Natural killer cell (primary cell): ENCODE results near the gene KARS1. TPM values are rescaled to one million over a fixed set of nuclear protein-coding genes. Genes with fewer than 3 reads are reported as not detected.

ENCODE experiments used
- ATAC-seq, 3 donors: fragments of 150-1000 bp in 2 of 3; fragments of 200-7000 bp in 1 of 3; cut with Tn5 transposase; 1 replicate in 1 of 3; 2 replicates in 2 of 3; pipeline ENCODE4 v1.10.0; 2021; ENCODE audit warnings: mild to moderate bottlenecking in 2 of 3, moderate library complexity in 2 of 3
- DNase-seq, 2 donors: peaks; one replicate each; pipeline versions ENCODE4 v3.0.0 to v3.0.0-alpha.2; 2013 to 2021; ENCODE audit warnings: mixed read lengths in 1 of 2
- H3K27ac ChIP-seq: one replicate; pipeline ENCODE4 v1.5.1; 2013; ENCODE audit warnings: mild to moderate bottlenecking, low read length
- H3K27me3 ChIP-seq: one replicate; pipeline ENCODE4 v1.6.1; 2013; ENCODE audit warnings: low read length; ENCODE audit not compliant: control insufficient read depth, insufficient read depth
- H3K36me3 ChIP-seq: one replicate; pipeline ENCODE4 v1.6.1; 2013; ENCODE audit warnings: low read length; ENCODE audit not compliant: control insufficient read depth, insufficient read depth
- H3K4me1 ChIP-seq: one replicate; pipeline ENCODE4 v1.6.1; 2013; ENCODE audit warnings: low read length; ENCODE audit not compliant: control insufficient read depth, insufficient read depth
- H3K4me3 ChIP-seq: one replicate; pipeline ENCODE4 v1.5.1; 2013; ENCODE audit warnings: low read length
- H3K9me3 ChIP-seq: one replicate; pipeline ENCODE4 v1.6.1; 2013; ENCODE audit warnings: low read length; ENCODE audit not compliant: control insufficient read depth, insufficient read depth
- H3K27ac Mint-ChIP-seq, 2 donors: one replicate each; pipeline ENCODE4 v1.8.0; 2022; ENCODE audit warnings: mild to moderate bottlenecking in 2 of 2, mixed read lengths in 2 of 2, moderate library complexity in 1 of 2
- H3K27me3 Mint-ChIP-seq, 2 donors: one replicate each; pipeline ENCODE4 v1.8.0; 2022; ENCODE audit warnings: low read depth in 2 of 2, mixed read lengths in 2 of 2
- H3K36me3 Mint-ChIP-seq: one replicate; pipeline ENCODE4 v1.8.0; 2022; ENCODE audit warnings: mixed read lengths
- H3K4me1 Mint-ChIP-seq, 2 donors: one replicate each; pipeline ENCODE4 v1.8.0; 2022; ENCODE audit warnings: mixed read lengths in 2 of 2
- H3K4me3 Mint-ChIP-seq: one replicate; pipeline ENCODE4 v1.8.0; 2022; ENCODE audit warnings: mild to moderate bottlenecking, moderate library complexity, mixed read lengths
- H3K9me3 Mint-ChIP-seq, 2 donors: one replicate each; pipeline ENCODE4 v1.8.0; 2022; ENCODE audit warnings: mixed read lengths in 2 of 2
- WGBS: methylation state at CpG from one replicate; pipeline ENCODE4 v1.1.7; 2013; ENCODE audit warnings: missing lambda C conversion rate; ENCODE audit not compliant: insufficient coverage; 5-methylcytosine and 5-hydroxymethylcytosine counted together
- intact Hi-C: fragments of 100-400 bp; cut with micrococcal nuclease; formaldehyde crosslinking; loops from one replicate; pipeline ENCODE4 v1.14.2; 2022
- total RNA-seq, 4 donors: library from RNA; stranded (reverse); fragments of 120-200 nt in 1 of 4; gene quantifications; one replicate each; pipeline versions ENCODE4 v1.2.3 to v1.2.4, GENCODE V29; 2013 to 2022
- TF ChIP-seq, protein P1 (sequence below): fragments of 200-600 bp; IDR thresholded peaks from one replicate; pipeline ENCODE4 v1.8.0; 2022; ENCODE audit warnings: antibody characterized with exemption

Gene KARS1
- total RNA-seq, 3 donors from 2014 or later (not counting 1 experiment from before 2014, with no cell fraction given) = 102 to 123 (median 114) TPM

DNA sequence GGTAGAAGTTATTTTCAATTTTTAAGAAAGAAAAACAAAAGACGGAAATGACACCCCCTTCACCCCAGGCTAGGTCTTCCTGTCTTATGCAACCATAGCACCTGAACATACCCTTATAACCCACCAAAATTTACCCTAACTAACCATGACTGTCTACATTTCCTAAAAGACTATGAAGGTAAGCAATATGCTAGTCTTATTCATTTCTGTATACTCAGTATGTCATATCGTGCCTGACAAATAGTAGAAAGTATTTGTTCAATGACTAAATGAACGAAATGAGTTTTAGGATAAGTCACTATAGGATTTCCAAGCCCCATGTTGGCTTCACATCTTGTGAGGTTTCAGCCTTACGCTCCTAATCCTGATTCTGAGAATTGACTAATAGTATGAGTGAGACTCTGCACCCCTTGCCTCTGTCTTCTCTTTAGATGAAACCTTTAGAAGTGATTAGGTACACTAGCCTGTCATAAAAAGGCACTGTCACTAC, 30.9 kb downstream of the KARS1 start:
- no peaks in the 10 kb centered on the region for H3K9me3 Mint-ChIP-seq
- H3K27ac Mint-ChIP-seq = no peak overlapping the region
- Histone ChIP-seq H3K27ac (peak overlapping the region; percentile 28), H3K9me3 (no peaks in the 10 kb centered on the region), H3K36me3 (peaks cover 55% of the 10 kb centered on the region), H3K4me3 (no peak overlapping the region), H3K27me3 (no peaks in the 10 kb centered on the region), H3K4me1 (peaks cover 19% of the 10 kb centered on the region)
- no peak overlapping the region for H3K4me3 Mint-ChIP-seq
- peaks cover 17% of the 10 kb centered on the region for H3K36me3 Mint-ChIP-seq
- H3K27me3 Mint-ChIP-seq = no peaks in the 10 kb centered on the region
- H3K4me1 Mint-ChIP-seq = peaks cover 13 to 15% of the 10 kb centered on the region in 2 donors
- TF ChIP-seq, protein P1, sequence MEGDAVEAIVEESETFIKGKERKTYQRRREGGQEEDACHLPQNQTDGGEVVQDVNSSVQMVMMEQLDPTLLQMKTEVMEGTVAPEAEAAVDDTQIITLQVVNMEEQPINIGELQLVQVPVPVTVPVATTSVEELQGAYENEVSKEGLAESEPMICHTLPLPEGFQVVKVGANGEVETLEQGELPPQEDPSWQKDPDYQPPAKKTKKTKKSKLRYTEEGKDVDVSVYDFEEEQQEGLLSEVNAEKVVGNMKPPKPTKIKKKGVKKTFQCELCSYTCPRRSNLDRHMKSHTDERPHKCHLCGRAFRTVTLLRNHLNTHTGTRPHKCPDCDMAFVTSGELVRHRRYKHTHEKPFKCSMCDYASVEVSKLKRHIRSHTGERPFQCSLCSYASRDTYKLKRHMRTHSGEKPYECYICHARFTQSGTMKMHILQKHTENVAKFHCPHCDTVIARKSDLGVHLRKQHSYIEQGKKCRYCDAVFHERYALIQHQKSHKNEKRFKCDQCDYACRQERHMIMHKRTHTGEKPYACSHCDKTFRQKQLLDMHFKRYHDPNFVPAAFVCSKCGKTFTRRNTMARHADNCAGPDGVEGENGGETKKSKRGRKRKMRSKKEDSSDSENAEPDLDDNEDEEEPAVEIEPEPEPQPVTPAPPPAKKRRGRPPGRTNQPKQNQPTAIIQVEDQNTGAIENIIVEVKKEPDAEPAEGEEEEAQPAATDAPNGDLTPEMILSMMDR = no peak
- no peak for ATAC-seq
- WGBS = 70% methylated on average over 4 of the region's 4 CpGs
- intact Hi-C loops = no loop called here
- peak in 1 of 2 donors; percentile 54 for DNase-seq

DNA sequence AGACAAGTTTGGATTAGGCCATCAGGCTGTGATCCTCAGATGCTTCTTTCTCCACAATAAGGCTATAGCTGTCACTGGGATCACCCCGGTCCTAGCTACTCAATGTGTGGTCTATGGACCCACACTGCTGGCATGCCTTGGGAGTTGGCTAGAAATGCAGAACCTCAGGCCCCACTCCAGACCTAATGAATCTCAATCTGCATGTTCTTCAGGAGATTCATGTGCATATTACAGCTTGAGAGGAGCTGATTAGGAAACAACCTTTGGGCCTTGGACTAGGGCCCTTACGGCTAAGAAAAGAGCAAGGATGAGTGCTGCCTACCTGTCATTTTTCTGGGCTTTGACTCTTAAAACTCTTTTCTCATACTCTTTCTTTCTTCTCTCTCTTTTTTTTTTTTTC, 31.8 kb downstream of the KARS1 start:
- peaks cover 4 to 6% of the 10 kb centered on the region in 2 donors for H3K4me1 Mint-ChIP-seq
- H3K27me3 Mint-ChIP-seq = no peaks in the 10 kb centered on the region
- Histone ChIP-seq H3K9me3 (no peaks in the 10 kb centered on the region), H3K36me3 (peaks cover 63% of the 10 kb centered on the region), H3K4me1 (peaks cover 16% of the 10 kb centered on the region), H3K4me3 (no peak overlapping the region), H3K27ac (peak overlapping the region; percentile 43), H3K27me3 (no peaks in the 10 kb centered on the region)
- H3K4me3 Mint-ChIP-seq = no peak overlapping the region
- H3K9me3 Mint-ChIP-seq = no peaks in the 10 kb centered on the region
- intact Hi-C loops = no loop called here
- peaks cover 17% of the 10 kb centered on the region for H3K36me3 Mint-ChIP-seq
- ATAC-seq (no peak), DNase-seq (no peak)
- TF ChIP-seq, protein P1 = no peak
- WGBS = 94% methylated on average over 2 of the region's 2 CpGs
- H3K27ac Mint-ChIP-seq = no peak overlapping the region

DNA sequence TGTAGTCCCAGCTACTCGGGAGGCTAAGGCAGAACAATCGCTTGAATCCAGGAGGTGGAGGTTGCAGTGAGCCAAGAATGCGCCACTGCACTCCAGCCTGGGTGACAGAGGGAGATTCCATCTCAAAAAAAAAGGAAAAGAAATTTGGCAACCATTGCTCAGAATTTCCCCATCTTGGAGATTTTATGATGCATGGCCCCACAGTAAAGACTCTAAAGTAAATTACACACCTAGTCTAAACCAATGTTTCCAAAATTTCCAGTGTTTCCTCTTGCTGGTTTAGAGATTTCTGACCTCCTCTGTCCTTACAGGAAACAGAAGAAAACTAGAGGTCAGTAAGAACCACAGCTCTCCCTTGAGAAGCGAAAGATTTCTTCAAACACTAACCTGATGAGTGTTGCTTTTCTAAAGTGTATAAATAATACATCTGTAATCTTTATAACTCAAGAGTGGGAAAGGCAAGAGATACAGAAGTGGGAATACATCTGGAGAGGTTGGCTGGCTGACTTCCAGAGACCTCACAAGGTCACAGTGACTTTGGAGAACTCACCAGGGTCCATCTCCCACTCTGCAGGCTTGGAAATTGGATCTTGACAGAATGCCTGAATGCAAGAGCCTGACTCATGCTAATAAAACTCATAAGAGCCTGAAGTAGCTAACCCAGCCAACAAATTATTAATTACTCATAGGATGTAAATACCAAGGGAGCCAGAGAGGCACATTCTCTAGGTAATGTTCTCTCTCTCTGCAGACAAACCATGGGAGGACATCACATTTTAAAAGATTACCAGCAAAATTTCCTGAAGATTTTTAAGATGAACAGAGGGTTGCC, 33.2 kb downstream of the KARS1 start:
- H3K36me3 Mint-ChIP-seq = peaks cover 17% of the 10 kb centered on the region
- intact Hi-C loops = no loop called here
- H3K27ac Mint-ChIP-seq = no peak overlapping the region
- no peaks in the 10 kb centered on the region for H3K9me3 Mint-ChIP-seq
- peaks cover 67% of the 10 kb centered on the region for H3K36me3 ChIP-seq
- no peak for DNase-seq
- peaks cover 8% of the 10 kb centered on the region for H3K4me1 ChIP-seq
- no peak for ATAC-seq
- WGBS = 100% methylated on average over 3 of the region's 4 CpGs
- H3K4me3 Mint-ChIP-seq = no peak overlapping the region
- H3K27me3 Mint-ChIP-seq = no peaks in the 10 kb centered on the region
- no peaks in the 10 kb centered on the region for H3K27me3 ChIP-seq
- H3K9me3 ChIP-seq = no peaks in the 10 kb centered on the region
- no peak overlapping the region for H3K27ac ChIP-seq
- no peak overlapping the region for H3K4me3 ChIP-seq
- H3K4me1 Mint-ChIP-seq = no peaks in the 10 kb centered on the region
- TF ChIP-seq, protein P1 = no peak
